Dedifferentiated amniotic fluid mesenchymal stem cell (primary cell): ENCODE results near the gene CBY3.
A peak's percentile ranks its signal among the peaks of the same experiment; 100 is the strongest.
"Not testable (repeated sequence)": the region's sequence is repeated elsewhere in the genome, so short reads cannot be mapped to it uniquely, and the experiment has no call there.

Source experiments
- DNase-seq: peaks from one replicate; pipeline ENCODE4 v3.0.0-alpha.2; 2016; ENCODE audit errors: extremely low spot score

The CBY3 gene

DNA sequence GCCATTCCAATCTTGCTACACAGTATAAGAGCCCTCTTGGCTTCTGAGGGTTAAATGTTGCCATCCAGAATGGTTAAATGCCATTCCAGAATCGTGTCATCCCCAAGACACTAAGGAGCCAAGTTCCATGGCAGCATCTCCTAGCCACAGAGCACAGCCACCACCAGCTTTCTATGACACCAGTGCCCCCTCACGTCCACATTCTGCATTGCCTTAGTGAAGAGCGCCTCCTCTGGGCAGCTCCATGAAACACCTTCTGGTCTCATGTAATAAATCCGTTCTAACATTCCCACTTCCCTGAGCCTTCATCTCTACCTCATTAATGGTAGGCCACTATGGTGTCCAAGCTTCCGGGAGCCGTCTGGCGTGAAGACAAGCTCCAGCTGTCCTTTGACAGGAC, 12.4 kb downstream of the CBY3 start:
- peak; percentile 43 for DNase-seq

GRCh38 chr5:179661647-179662046, 19.2 kb downstream of the CBY3 start:
- not testable (repeated sequence) for DNase-seq

DNA sequence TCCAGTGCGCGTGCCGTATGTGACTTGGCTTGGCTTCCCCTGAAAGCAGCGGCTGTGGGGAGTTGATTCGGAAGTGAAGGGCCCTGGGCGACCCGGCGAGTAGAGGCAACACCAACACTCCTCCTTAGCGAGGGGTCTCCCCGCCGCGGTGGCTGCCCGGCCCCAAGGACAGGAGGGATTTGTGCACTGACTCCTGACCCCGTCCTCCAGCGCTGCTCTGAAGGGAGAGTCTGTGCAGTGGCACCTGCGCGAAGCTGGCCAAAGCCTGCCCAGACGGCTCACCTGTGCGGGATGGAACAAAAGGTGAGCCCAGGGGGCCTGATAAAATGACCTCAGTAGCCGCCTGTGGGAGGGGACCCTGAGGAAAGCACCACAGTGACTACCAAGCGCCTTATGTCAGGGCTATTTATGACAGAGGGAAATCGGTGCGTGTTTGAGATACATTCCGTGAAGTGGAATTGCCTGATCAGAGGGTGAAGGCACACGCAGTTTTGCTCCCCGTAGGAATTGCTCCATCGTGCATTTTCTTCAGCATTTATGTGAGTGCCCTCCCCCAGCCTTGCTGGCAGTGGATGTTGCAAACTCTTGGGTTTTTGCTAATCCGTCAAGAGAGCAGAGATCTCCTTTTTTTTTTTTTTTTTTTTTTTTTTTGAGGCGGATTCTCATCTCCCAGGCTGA, 22.5 kb downstream of the CBY3 start:
- DNase-seq, result peak; percentile 36

- not testable (repeated sequence) for DNase-seq
Measured at GRCh38 chr5:179657302-179658178, 23.3 kb downstream of the CBY3 start.

- not testable (repeated sequence) for DNase-seq
Measured at GRCh38 chr5:179653135-179653534, 27.7 kb downstream of the CBY3 start.

DNA sequence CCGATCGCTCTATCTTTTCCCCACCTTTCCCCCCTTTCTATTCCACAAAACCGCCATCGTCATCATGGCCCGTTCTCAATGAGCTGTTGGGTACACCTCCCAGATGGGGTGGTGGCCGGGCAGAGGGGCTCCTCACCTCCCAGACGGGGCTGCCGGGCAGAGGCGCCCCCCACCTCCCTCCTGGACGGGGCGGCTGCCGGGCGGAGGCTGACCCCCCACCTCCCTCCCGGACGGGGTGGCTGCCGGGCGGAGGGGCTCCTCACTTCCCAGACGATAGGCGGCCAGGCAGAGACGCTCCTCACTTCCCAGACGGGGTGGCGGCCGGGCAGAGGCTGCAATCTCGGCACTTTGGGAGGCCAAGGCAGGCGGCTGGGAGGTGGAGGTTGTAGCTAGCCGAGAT, 30.6 kb downstream of the CBY3 start:
- not testable (repeated sequence) for DNase-seq

- DNase-seq, result not testable (repeated sequence)
Measured at GRCh38 chr5:179649166-179649703, 31.6 kb downstream of the CBY3 start.

DNA sequence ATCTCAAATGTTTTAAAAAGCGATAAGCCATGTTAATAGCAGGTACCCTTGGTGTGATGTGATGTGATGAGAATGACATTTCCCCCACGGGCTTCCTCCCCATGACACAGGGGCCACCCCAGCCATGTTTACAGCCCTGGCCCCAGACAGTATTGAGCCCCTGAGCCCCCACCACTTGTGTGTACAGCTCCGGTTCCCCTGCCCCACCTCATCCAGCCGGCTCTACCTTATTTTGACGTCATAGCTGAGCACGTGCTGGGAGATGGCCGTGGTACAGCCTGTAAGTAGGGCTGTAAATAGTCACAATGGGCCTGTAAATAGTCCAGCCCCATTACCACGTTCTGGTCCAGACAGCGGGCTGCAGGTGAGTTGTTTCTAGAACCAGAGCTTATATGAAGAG, 32.4 kb downstream of the CBY3 start:
- DNase-seq, result no peak

DNA sequence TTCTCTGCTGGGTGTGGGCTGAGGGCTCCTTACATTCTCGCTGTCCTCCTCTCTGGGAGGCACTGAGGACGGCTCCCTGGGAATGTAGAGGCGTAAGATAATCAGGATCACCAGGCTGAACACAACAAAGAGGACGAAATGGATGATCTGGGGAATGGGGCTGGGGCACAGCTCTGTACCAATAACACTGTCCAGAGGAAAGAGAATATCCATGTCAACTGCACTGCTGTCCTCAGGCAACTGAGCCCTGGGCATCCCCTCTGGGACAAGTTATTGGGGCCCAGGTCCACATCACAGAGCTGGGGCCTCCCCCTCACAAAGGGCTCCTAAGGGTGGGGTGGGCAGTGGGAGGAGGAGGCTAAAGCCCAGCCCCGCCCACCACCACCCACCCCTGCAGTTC, 36.1 kb downstream of the CBY3 start:
- DNase-seq, result not testable (repeated sequence)

DNA sequence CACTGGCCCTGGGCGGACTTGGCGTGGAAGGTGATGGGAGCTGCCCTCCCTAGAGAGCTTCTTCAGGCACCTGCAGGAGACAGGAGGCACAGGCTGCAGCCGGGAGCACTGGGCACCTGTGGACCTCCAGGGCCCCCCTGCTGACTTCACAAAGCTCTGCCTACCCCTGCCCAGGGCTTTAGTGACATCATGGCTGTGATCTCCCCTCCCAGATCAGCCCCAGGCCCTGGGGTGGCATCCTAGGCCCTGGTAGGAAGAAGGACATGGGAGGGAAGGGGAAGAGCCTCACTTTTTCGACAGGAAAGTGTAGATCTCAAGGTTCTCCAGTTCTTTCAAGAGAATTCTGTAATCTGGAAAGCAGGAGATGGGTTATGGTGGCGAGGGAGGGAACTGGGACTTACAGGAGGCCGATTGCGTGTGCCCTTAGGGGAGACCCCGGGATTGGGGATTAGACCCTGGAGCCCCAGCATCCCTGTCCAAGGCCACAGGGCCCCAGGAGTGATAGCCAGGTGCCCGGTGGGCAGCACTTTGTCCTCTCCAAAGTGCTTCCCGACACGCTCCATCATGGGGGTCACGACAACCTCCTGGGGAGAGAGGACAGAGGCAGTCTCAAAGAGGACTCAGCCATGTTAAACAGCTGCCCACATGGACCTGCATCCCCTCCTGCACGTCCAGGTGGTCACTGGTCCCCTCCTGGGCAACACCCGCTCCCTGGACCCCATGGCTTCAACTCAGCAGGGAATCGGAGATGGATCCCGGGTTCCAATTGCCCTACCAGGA, 37.5 kb downstream of the CBY3 start:
- not testable (repeated sequence) for DNase-seq

- DNase-seq, result not testable (repeated sequence)
Measured at GRCh38 chr5:179642626-179643025, 38.2 kb downstream of the CBY3 start.

- not testable (repeated sequence) for DNase-seq
Measured at GRCh38 chr5:179641745-179642144, 39.1 kb downstream of the CBY3 start.

DNA sequence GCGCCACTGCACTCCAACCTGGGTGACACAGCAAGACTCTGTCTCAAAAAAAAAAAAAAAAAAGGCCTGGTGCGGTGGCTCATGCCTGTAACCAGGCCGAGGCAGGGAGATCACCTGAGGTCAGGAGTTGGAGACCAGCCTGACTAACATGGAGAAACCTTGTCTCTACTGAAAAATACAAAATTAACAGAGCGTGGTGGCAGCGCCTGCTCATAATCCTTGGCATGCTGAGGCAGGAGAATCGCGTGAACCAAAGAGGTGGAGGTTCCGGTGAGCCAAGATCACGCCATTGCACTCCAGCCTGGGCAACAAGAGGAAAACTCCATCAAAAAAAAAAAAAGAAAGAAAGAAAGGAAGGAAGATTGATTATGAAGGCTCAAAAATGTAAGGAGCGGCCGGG, 41.5 kb downstream of the CBY3 start:
- DNase-seq, result not testable (repeated sequence)

DNA sequence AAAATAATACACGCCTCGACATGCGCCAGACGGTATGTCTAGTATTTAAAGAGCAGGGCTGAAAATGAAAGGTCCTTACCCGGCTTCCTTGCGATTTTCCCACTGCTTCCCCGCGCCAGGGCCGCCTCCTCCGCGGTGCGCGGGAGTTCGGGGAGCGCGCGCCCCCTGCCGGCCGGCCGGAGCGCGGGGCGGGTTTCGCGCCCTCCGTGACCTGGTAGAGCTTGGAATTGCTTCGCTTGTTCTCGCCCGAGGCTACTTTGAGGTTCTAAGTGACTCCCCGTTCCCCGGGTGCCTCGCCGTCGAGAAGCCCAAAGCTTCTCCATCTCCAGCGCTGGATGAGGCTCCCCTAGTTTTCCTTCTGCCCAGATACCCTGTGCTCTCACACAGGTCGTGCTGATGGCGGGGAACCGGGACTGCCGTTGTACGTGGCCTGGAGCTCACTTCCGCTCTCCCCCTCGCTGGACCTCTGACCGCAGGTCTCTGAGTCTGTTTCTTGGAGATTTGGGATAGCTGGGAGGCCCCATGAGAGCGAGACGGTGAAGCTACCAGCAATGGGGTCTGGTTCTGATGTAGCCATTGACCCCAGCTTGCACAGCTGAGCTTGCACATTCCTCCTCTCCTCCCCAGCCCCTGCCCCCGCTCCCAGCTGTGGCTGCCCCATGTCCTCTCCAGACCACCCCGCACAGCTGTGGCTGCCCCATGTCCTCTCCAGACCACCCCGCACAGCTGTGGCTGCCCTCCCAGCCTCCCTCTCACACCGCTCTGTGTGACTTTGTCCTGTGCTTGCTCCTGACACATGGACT, 46.3 kb downstream of the CBY3 start:
- not testable (repeated sequence) for DNase-seq

GRCh38 chr5:179633501-179634369, 47.1 kb downstream of the CBY3 start:
- not testable (repeated sequence) for DNase-seq
